NCI-H345 (cell line): ENCODE measurements around the gene PPP2R1A.

Source experiments
- DNase-seq: peaks from one replicate; lab custom pipeline; 2025; lab: John Stamatoyannopoulos, UW

Gene PPP2R1A

DNA sequence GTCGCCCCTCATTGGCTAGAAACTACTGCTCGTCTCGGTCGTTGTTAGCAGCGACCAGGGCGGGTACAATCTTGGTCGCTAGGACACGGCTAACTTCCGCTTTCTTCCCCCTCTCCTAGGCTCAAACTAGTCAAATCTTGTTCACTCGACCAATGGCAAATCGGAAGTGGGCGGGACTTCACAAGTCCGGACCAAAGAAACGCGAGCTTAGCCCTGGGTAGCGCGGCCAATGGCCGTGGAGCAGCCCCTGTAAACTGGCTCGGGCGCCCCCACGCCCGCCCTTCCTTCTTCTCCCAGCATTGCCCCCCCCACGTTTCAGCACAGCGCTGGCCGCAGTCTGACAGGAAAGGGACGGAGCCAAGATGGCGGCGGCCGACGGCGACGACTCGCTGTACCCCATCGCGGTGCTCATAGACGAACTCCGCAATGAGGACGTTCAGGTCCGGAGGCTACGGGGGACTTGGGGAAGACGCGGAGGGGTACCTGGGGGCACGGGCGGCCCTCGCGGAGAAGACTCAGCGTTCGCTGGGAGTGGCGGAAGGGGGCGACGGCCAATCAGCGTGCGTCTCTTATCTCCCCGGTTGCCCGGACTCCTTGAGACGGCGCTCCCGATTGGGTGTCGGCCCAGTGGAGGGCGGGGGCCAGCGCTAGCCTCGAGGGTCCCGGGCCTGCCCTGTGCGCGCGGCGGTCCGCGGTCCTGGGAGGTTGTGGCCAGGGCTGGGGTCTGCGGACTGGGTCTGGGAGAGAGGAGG is at the start of gene PPP2R1A:
Gene PPP2R1A (plus strand): TSS at position 318 of the 752 bp plus-strand sequence. CDS start 45 bp downstream, at position 363.
- peak; percentile 99 for DNase-seq

DNA sequence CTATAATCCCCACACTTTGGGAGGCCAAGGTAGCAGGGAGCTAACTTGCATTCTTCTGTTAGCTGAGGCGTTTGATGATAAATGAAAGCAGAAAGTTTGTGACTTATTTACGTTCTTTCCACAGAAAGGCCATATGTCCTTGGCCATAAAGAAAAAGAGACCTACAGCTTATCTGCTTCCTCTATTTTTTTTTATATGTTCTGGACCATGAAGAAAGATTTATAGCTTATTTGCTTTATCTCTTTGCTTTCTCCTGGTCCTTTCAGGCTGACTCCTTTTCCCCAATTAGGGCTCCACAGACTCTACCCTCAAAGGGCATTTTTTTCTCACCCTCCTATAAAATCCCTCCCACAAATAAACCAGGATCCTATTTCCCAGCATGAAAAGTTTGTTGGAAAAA is 48.6 kb upstream of the PPP2R1A start:
- no peak for DNase-seq

DNA sequence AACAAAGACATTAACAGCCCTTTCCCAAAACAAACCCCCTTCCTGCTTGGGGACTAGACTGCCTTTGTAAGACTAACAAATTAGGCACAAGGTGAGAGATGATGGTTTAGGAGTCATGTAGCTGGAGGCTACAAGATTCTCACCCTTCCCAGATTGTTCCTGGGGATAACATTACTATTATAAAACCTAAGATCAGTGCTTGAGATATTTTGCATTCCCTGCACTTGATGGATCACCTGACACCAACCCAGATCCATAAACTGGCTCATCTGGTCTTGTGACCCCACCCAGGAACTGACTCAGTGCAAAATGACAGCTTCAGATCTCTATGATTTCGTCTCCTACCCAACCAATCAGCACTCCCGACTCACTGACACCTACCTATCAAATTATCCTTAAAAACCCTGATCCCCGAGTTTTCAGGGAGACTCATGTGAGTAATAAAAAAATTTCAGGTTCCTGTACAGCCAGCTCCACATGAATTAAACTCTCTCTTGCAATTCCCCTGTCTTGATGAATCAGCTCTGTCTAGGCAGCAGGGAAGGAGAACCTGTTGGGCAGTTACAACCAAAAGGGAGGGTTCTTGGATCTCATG is 47.8 kb upstream of the PPP2R1A start:
- no peak for DNase-seq

DNA sequence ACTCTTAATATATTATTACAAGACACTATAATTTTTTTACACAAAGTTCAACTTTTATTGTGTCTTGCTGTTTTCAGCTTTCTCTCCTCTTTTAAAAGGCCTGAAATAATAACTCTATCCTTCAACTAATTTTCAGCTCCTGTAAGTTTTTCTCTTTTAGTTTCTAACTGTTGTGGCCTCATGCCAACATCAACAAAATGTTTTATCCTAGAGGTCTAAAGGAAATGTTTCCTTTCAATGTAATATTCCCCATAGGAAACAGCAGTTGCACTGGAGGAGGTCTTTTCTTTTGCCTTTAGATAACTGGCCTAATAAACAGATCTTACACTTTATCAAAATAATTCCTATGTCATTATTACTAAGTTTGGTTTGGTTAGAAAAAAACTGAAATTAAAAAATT is 41.6 kb upstream of the PPP2R1A start:
- no peak for DNase-seq

DNA sequence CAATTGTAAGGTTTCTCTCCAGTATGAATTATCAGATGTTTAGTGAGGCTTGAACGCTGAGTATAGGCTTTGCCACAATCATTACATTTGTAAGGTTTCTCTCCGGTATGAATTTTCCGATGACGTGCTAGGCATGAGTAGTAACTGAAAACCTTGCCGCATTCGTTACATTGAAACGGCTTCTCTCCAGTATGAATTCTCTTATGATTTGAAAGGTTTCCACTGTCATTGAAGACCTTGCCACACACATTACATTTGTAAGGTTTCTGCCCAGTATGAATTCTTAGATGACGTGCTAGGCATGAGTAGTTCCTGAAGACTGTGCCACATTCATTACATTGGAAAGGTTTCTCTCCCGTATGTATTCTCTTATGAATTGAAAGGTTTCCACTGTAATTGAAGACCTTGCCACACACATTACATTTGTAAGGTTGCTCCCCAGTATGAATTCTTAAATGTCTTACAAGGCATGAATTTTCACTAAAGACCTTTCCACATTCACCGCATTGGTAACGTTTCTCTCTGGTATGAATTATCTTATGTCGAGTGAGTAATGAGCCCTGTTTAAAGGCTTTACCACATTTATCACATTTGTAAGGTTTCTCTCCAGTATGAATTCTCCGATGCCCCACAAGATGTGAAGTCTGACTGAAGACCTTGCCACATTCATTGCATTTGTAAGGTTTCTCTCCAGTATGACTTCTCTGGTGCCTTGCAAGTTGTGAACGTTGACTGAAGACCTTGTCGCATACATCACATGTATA is 34.1 kb upstream of the PPP2R1A start:
- no peak for DNase-seq

DNA sequence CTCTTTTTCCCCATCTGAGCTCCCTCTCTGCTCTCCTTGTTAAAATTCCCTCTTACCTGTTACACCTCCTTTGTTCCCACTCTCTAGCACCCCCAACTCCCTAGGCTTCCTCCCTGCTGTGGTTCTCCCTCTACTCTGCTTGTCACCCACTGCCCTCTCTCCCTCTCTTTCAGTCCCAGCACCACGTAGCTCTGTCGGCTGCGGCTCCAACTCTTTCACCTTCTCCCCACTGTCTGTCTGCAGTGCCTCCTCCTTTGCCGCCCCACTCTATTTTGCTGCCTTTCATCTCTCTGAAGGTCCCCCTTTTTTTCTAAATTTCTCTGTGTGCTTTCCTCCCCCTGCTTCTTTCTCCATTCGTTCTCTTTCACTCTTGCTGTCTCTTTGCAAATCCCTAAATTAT is 19.5 kb upstream of the PPP2R1A start:
- DNase-seq = no peak

DNA sequence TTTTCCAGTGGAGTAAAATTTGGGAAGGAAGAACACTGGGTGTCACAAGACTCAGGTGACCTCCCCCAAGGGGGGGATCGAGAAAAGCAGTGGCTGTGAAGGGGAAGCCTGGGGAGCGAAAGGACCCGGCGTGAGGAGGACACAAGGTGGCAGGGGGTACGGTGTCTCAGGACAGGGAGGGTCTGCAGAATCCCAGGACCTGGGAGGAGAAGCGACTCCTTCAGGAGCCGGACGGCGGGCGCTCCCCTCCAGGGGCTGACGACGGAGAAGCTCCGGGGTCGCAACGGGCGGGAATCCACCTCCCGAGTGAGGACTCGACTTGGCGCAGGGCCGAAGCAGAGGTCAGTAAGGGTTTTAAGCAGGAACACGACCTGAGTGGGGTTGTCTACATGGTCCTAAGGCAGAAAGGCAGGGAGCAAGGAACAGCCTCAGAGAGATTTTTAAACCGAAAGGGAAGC is 19.0 kb upstream of the PPP2R1A start:
- DNase-seq = no peak

DNA sequence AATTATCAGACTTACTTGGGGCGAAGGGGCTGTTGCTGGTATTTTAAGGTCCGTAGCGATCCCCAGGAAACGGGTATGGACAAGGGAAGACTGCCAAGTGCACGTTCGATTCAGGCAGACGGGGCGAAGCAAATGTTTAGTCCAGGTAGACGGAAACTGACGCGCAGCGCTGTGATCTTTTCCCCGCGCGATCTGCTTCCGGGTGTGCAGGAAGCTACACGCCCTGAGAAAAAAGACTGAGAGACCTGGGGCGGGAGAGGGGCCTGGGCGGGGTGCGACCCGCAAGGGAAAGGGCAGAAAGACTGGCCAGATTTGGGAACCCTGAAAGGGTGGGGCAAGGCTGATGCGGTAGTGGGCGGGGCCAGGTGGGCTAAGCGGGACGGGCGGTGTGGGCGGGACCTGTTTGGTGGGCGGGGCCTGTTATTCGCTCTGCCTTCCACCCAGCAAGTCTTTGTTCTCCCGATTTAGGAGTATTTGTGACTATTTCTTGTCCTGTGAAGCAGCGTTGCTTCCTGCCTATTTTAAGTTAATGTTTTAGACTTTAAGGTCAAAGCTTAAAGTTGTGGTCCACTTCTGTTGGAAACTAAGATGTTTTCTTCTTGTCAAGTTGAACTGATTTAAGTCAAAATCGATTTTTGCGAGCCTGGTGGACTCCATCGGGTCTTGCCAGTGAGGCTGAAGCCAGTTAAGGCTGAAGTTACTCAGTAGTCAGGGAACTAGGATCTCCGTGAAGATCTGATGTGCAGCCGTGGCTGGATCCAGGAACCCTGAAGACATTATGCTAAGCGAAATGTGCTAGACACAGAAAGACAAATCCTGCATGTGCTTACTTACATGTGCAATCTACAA is 18.3 kb upstream of the PPP2R1A start, which contains the start of gene ZNF836:
Gene ZNF836 (minus strand): TSS at position 301 of the 849 bp plus-strand sequence. CDS start 3,549 bp downstream, outside the sequence.
- DNase-seq = peak; percentile 77

DNA sequence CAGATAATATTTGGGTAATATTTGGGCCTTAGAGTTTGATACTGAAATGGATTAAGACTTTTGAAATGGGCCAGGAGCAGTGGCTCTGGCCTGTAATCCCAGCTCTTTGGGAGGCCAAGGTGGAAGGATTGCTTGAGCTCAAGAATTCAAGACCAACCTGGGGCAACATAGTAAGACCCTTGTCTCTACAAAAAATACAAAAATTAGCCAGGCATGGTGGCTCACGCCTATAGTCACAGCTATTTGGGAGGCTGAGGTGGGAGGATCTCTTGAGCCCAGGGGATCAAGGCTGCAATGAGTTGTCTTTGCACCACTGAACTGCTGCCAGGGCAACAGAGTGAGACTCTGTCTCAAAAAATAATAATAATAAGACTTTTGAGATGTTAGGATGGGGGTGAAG is 17.5 kb upstream of the PPP2R1A start:
- DNase-seq = no peak

DNA sequence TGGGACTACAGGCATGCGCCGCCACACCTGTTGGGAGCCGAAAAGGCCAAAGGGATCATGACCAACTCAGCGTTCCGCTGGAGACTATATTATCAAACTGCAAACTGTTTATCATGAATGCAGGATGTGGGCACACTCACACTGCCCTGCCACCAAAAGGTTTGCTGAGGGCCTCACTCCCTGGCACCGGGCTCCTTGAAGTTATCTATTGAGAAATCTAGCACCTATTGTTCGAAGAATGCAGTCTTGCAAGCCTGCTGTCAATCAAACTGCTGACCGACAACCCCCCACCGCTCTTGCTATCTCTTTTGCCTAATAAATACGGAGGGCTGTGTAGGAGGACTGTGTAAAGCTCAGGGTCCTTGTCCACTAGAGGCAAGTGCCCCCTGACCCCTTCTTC is 13.3 kb upstream of the PPP2R1A start:
- DNase-seq = no peak

DNA sequence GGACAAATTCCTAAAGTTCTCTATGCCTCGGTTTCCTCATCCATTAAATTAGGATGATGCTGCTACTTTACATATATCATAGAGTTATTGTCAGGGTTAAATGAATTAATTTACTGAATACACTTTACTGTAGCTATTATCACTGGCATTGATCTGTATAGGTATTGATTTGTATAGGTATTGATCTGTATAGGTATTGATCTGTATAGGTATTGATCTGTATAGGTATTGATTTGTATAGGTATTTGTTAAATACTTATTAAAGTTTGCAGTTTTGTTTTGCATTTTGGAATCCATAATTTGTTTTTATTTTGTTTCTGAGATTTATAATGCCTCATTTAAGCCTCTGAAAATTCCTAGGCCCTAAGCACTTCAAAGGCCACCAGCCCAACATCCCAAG is 2.4 kb upstream of the PPP2R1A start:
- no peak for DNase-seq

DNA sequence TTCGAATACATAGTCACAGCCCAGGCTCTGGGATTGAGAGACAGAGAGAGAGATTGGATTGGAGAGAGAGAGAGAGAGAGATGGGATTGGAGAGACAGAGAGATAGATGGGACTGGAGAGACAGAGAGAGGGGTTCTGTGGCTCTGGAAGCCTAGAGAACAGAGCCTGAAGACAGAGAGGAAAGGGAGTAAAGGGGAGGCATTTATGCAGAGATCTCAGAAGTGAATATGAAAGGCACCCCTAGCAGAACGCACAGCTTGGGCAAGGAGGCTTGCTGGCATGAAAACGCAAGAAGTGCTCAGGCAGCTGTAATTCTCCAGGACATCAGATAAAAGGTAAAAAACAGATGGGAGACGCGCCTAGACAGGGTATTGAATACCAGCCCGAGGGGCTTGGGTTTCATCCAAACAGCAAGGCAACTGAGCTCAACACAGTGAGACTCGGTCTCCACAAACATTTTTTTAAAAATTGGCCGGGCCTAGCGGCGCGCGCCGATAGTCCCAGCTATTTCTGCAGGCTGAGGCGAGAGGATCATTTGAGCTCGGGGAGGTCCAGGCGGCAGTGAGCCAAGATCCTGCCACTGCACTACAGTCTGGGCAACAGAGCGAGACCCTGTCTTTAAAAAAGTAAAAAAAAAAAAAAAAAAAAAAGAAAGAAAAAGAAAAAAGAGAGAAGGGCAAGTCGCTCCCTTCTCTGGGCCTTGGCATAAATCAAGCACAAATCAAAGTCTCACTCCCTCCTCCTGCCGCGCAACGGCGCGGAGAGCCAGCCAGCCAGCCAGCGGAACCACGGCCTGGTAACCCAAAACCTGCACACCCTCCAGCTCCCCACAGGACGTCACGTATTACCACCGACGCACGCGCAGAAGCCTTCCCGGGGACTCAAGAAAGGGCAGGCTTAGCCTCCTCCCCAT is 774 bp upstream of the PPP2R1A start:
- no peak for DNase-seq

DNA sequence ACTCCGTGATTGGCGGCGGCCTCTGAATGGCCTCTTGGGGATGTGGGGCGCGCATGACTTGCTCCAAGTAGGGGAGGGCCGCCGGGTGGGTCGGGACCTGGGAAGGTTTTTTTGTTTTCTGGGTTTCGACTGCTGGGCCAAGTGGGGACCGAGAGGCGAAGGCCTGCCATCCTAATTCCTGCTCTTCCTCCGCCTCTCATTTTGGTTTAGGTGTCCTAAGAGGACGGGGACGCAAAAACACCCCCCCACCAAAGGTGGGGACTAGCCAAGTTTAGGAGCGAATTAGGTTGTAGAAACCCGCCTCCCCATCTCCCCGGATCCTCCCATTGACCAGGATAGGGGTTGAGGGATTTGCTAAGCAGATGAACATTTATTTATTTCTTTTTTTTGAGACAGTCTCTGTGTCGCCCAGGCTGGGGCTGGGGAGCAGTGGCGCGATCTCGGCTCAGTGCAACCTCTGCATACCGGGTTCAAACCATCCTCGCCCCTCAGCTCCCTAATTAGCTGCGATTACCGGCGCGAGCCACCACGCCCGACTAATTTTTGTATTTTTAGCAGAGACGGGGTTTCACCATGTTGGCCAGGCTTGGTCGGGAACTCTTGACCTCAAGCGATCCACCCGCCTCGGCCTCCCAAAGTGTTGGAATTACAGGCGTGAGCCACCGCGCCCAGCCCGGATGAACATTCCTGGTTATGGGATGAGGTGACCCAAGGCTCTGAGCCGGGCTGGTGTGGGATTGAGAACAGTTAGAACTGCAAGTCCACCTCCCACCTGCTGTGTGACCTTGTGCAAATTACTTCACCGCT is 838 bp downstream of the PPP2R1A start:
- no peak for DNase-seq

DNA sequence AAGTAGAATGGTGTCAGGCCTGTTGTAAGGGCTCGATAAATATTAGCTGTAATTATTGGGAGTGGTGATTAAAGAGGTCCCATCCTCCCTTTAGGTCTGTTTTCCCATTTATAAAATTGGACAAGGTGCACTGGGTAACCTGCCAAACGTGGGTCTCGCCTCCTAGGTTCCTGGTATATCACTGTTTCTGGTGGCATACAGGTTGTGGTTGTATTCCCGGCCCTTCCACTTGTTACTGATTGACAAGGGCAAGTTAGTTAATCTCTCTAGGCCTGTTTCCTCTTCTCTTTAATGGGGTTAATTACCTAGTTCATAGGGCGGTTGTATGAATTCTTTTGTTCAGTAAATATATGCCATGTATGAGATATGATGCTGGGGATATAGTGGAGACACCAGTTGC is 1.5 kb downstream of the PPP2R1A start:
- DNase-seq = no peak

DNA sequence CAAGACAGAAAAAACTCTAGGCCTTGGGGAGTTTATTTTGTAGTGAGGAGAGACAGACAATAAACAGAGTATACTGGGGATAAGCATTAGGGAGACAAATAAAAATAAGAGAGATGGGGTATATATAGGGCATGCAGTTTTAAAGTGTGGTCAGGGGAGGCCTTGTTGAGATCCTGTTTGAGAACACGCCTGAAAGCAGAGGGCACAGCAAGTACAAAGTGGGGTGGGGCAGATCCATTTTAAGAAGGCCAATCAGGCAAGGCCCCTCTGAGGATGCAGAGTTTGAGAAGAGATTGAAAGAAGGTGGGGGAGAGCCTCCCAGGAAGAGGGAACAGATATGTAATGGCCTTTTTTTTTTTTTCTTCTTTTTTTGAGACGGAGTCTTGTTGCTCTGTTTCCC is 2.1 kb downstream of the PPP2R1A start:
- no peak for DNase-seq

DNA sequence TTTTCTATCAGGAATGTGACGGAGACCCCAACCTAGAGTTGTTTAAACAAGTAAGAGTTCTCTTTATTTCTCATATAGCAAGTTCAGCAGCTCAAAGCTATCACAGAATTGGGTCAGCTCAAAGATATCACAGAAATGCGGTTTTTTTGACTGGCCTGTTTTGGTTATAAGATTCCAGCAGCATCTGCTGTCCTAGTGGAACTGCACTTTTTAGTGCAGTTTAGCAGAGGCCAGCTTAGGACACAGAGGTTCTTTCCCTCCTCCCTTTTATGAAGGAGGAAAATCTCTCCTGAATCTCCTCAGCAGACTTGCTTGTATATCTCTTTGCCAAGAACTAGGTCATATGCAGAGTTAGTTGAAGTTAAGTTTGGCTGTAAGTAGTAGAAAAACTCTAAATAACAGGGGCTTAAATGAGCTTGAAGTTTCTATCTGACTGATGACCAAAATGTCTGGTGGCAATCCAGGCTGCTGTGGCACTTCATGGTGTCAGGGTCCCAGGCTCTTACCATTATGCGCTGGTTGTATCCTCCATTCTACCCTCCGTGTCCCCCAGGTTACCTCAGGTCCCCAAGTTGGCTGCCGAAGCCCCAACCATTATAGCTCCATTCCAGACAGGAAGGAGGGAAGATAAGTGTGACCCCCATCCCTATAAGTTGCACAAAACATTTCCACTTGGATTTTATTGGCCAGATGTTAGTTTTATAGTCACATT is 6.6 kb downstream of the PPP2R1A start:
- DNase-seq = no peak

DNA sequence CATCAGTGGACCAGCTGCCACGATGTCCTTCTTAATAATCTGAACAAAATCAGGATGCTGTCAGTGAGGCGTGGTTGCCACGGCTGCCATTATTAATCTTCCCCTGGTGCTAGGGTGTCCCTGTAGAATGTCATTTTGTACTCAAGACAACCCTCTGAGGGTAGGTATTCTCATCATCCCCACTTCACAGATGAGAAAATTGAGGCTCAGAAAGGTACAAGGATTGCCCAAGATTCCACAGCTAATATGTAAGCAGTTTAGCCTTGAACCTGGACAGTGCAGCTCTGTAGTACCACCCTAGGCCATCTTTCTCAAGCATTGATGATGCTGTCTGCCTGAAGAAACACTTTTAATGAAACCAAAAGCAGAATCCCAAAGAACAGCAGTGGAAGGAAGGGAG is 8.1 kb downstream of the PPP2R1A start:
- no peak for DNase-seq

DNA sequence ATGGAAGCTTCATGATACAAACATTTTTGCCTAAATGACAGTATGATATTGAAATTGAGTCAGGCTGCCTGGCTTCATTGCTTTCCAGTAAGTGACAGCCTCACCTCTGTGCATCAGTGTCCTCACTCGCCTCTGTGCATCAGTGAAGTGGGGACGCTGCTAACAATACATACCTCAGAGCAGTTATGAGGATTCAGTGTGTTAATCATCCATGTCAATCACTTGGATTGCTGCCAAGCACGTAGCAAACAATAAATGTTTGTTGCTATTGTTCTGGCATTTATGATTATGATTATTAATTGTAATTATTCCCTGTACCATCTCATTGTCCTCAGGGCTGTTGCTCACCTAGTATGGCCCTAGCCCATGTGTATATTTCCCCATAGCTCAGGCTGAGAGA is 8.8 kb downstream of the PPP2R1A start:
- DNase-seq = no peak

DNA sequence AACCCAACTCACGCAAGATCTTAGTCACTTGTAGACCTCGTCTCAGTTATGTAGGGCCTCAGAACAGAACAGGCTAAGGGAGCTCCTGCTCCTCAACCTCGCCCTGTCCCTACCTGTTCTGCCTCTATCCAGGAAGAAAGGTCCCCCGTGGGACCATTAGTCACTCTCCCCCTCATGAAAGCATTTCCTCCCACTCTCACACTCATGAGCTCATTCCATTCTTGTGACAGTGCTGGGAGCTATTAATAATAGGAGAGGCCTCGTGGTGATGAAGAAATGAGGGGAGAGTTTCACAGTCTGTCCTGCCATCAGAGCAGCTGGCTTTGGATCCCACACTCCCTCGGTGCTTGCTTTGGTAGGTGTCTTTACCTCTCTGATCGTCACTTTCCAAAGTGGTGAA is 10.2 kb downstream of the PPP2R1A start:
- no peak for DNase-seq
